MCF 10A (cell line): Measurements from ENCODE around the gene ACBD4. TPM values are rescaled to one million over a fixed set of nuclear protein-coding genes. Genes with fewer than 3 reads are reported as not detected.
A peak's percentile ranks its signal among the peaks of the same experiment; 100 is the strongest.

Experiments
- BruUV-seq: library from RNA; stranded (reverse); fragments of 400-500 nt; replicated peaks from 2 replicates; lab custom pipeline; 2021; lab: Mats Ljungman, UMichigan
- CTCF ChIA-PET: fragments of 300-600 bp; sonication (Branson Sonifier 250); formaldehyde crosslinking; extraction: SDS; loops from one replicate; lab custom pipeline; 2021; ENCODE audit warnings: antibody characterized with exemption, inconsistent platforms; lab: Yijun Ruan, JAX
- POLR2A ChIA-PET: fragments of 300-600, 350-650 bp; sonication (Branson Sonifier 250); formaldehyde crosslinking; extraction: SDS; loops from one replicate; lab custom pipeline; 2020; ENCODE audit warnings: antibody characterized with exemption, inconsistent platforms; lab: Yijun Ruan, JAX
- DNase-seq: peaks from one replicate; pipeline ENCODE4 v3.0.0-alpha.2; 2018; ENCODE audit not compliant: unreplicated experiment
- H3K27ac Mint-ChIP-seq: one replicate; pipeline ENCODE4 v1.8.0; 2022; ENCODE audit warnings: mild to moderate bottlenecking, low read depth, mixed read lengths; ENCODE audit not compliant: unreplicated experiment
- H3K27me3 Mint-ChIP-seq: one replicate; pipeline ENCODE4 v1.8.0; 2022; ENCODE audit warnings: mixed read lengths; ENCODE audit not compliant: insufficient read depth, unreplicated experiment
- H3K36me3 Mint-ChIP-seq: one replicate; pipeline ENCODE4 v1.8.0; 2022; ENCODE audit warnings: mild to moderate bottlenecking, moderate library complexity, mixed read lengths; ENCODE audit not compliant: insufficient read depth, unreplicated experiment
- H3K4me1 Mint-ChIP-seq: one replicate; pipeline ENCODE4 v1.8.0; 2022; ENCODE audit warnings: mixed read lengths; ENCODE audit not compliant: insufficient read depth, unreplicated experiment
- H3K4me3 Mint-ChIP-seq: one replicate; pipeline ENCODE4 v1.8.0; 2022; ENCODE audit warnings: mild to moderate bottlenecking, moderate library complexity, mixed read lengths; ENCODE audit not compliant: unreplicated experiment
- H3K9me3 Mint-ChIP-seq: one replicate; pipeline ENCODE4 v1.8.0; 2022; ENCODE audit warnings: mixed read lengths; ENCODE audit not compliant: unreplicated experiment
- CTCF ChIP-seq: fragments of 200-600 bp; IDR thresholded peaks from one replicate; pipeline ENCODE4 v1.8.0; 2022; ENCODE audit warnings: antibody characterized with exemption, mild to moderate bottlenecking; ENCODE audit not compliant: unreplicated experiment
- intact Hi-C: fragments of 100-400 bp; cut with micrococcal nuclease; formaldehyde crosslinking; loops from 2 replicates; pipeline ENCODE4 v1.14.1; 2022
- total RNA-seq: library from RNA; stranded (reverse); gene quantifications from 2 replicates; pipeline ENCODE4 v1.2.3, GENCODE V29; 2022

ACBD4 gene
- total RNA-seq, 1 experiment from 2014 or later = 7.8 TPM

- Mint-ChIP-seq H3K27me3 (no peaks in the 10 kb centered on the region), H3K4me1 (peaks cover 8% of the 10 kb centered on the region), H3K36me3 (peaks cover 96% of the 10 kb centered on the region), H3K9me3 (no peaks in the 10 kb centered on the region), H3K27ac (peak overlapping the region; percentile 12), H3K4me3 (no peak overlapping the region)
- POLR2A ChIA-PET = interaction anchor here (0.8 to 2.7 kb wide), 8 partner anchors 11 to 68 kb away, joined by 3 to 11 read pairs (median 4); partner anchors contain the start of gene NMT1
- no TSS peak for BruUV-seq
- CTCF ChIA-PET = interaction anchor here (0.8 to 4.2 kb wide), 4 partner anchors 9 to 65 kb away, joined by 3 to 17 read pairs (median 8); no protein-coding TSS in a partner anchor
- no peak for TF ChIP-seq CTCF
- no peak for DNase-seq
- intact Hi-C loops = no loop called here
Observed at GRCh38 chr17:45087504-45087975, 47.9 kb upstream of the ACBD4 start.

GRCh38 chr17:45087978-45088377, 47.5 kb upstream of the ACBD4 start:
- H3K4me3 Mint-ChIP-seq = no peak overlapping the region
- POLR2A ChIA-PET = interaction anchor here (0.8 to 2.7 kb wide), 7 partner anchors 11 to 68 kb away, joined by 3 to 11 read pairs (median 5); partner anchors contain the start of gene NMT1
- no TSS peak for BruUV-seq
- CTCF ChIA-PET = interaction anchor here (0.8 to 4.2 kb wide), 3 partner anchors 9 to 66 kb away, joined by 3 to 17 read pairs (median 5); no protein-coding TSS in a partner anchor
- H3K27ac Mint-ChIP-seq = peak overlapping the region; percentile 12
- peaks cover 12% of the 10 kb centered on the region for H3K4me1 Mint-ChIP-seq
- peaks cover 96% of the 10 kb centered on the region for H3K36me3 Mint-ChIP-seq
- intact Hi-C loops = no loop called here
- TF ChIP-seq CTCF = no peak
- no peaks in the 10 kb centered on the region for H3K9me3 Mint-ChIP-seq
- no peak for DNase-seq
- no peaks in the 10 kb centered on the region for H3K27me3 Mint-ChIP-seq

- H3K4me3 Mint-ChIP-seq = no peak overlapping the region
- no peak overlapping the region for H3K27ac Mint-ChIP-seq
- no peaks in the 10 kb centered on the region for H3K27me3 Mint-ChIP-seq
- no peak for TF ChIP-seq CTCF
- ChIA-PET POLR2A (interaction anchor here (1.4 to 3.4 kb wide), 2 partner anchors 16 to 28 kb away, joined by 3 to 14 read pairs; partner anchors contain the start of gene NMT1), CTCF (interaction anchor here (0.6 to 4.2 kb wide), 4 partner anchors 11 to 66 kb away, joined by 3 to 17 read pairs (median 5); partner anchors contain the start of gene ACBD4)
- intact Hi-C loops = no loop called here
- peaks cover 18% of the 10 kb centered on the region for H3K4me1 Mint-ChIP-seq
- no peaks in the 10 kb centered on the region for H3K9me3 Mint-ChIP-seq
- H3K36me3 Mint-ChIP-seq = peaks cover 96% of the 10 kb centered on the region
- DNase-seq = no peak
- no TSS peak for BruUV-seq
Observed at GRCh38 chr17:45088741-45089140, 46.7 kb upstream of the ACBD4 start.

GRCh38 chr17:45090711-45091110, 44.8 kb upstream of the ACBD4 start:
- H3K4me1 Mint-ChIP-seq = peaks cover 18% of the 10 kb centered on the region
- intact Hi-C loops = loop anchor here (10.0 kb wide), 1 partner anchor 186 kb away; a partner anchor contains a TSS
- no peaks in the 10 kb centered on the region for H3K9me3 Mint-ChIP-seq
- CTCF ChIA-PET = interaction anchor here (0.7 to 4.2 kb wide), 2 partner anchors 9 to 41 kb away, joined by 3 to 17 read pairs; partner anchors contain the start of gene PLCD3
- peaks cover 92% of the 10 kb centered on the region for H3K36me3 Mint-ChIP-seq
- H3K27ac Mint-ChIP-seq = peak overlapping the region; percentile 98
- no peak for TF ChIP-seq CTCF
- POLR2A ChIA-PET = interaction anchor here (0.6 to 3.4 kb wide), 3 partner anchors 14 to 167 kb away, joined by 4 to 14 read pairs (median 4); partner anchors contain the start of gene NMT1
- BruUV-seq = no TSS peak
- H3K27me3 Mint-ChIP-seq = no peaks in the 10 kb centered on the region
- H3K4me3 Mint-ChIP-seq = no peak overlapping the region
- no peak for DNase-seq
